IMR-90 (cell line): ENCODE data around the gene GTF2F2. TPM values are rescaled to one million over a fixed set of nuclear protein-coding genes. Genes with fewer than 3 reads are reported as not detected.

Source experiments
- ATAC-seq: fragments of 200-7000 bp; cut with Tn5 transposase; 2 replicates; pipeline ENCODE4 v1.9.1; 2020; ENCODE audit warnings: low read depth, mild to moderate bottlenecking, moderate library complexity
- BruUV-seq: library from RNA; stranded (reverse); fragments of 400-500 nt; replicated peaks from 2 replicates; lab custom pipeline; 2021; lab: Mats Ljungman, UMichigan
- CTCF ChIA-PET: fragments of 300-600 bp; formaldehyde crosslinking; extraction: SDS; loops from one replicate; lab custom pipeline; 2021; ENCODE audit warnings: antibody characterized with exemption; lab: Yijun Ruan, JAX
- POLR2A ChIA-PET: fragments of 300-600 bp; sonication (Branson Sonifier 250); formaldehyde crosslinking; loops from one replicate; lab custom pipeline; 2022; ENCODE audit warnings: antibody characterized with exemption; ENCODE audit not compliant: unreplicated experiment; lab: Charles Lee
- DNase-seq: peaks from one replicate; pipeline ENCODE4 v3.0.0; 2013
- H2AFZ ChIP-seq: replicated peaks from 2 replicates; pipeline ENCODE3; 2013; ENCODE audit warnings: low read length, mild to moderate bottlenecking; ENCODE audit not compliant: poor library complexity
- H2AK5ac ChIP-seq: 2 replicates; pipeline ENCODE4 v1.6.1; 2013; ENCODE audit warnings: low read depth, low read length, inconsistent platforms
- H2AK9ac ChIP-seq: replicated peaks from 2 replicates; pipeline ENCODE3; 2013; ENCODE audit warnings: mild to moderate bottlenecking, low read depth, low read length, moderate library complexity; ENCODE audit not compliant: poor library complexity
- H2BK120ac ChIP-seq: 2 replicates; pipeline ENCODE4 v1.6.1; 2013; ENCODE audit warnings: low read depth, low read length, inconsistent platforms
- H2BK15ac ChIP-seq: 3 replicates; pipeline ENCODE4 v1.6.1; 2013; ENCODE audit warnings: low read depth, low read length, inconsistent platforms
- H2BK20ac ChIP-seq: 2 replicates; pipeline ENCODE4 v1.6.1; 2013; ENCODE audit warnings: low read depth, mild to moderate bottlenecking, inconsistent platforms, low read length, moderate library complexity
- H2BK5ac ChIP-seq: 2 replicates; pipeline ENCODE4 v1.6.1; 2013; ENCODE audit warnings: mild to moderate bottlenecking, low read depth, low read length, inconsistent platforms; ENCODE audit not compliant: poor library complexity, severe bottlenecking
- H3K14ac ChIP-seq: replicated peaks from 2 replicates; pipeline ENCODE4 v1.6.1; 2013; ENCODE audit warnings: low read depth, low read length, inconsistent platforms
- H3K18ac ChIP-seq: 2 replicates; pipeline ENCODE4 v1.6.1; 2013; ENCODE audit warnings: low read depth, low read length, control low read depth
- H3K23ac ChIP-seq: 2 replicates; pipeline ENCODE4 v1.6.1; 2013; ENCODE audit warnings: low read depth, low read length, inconsistent platforms
- H3K27ac ChIP-seq: 2 replicates; pipeline ENCODE4 v1.5.1; 2013; ENCODE audit warnings: mild to moderate bottlenecking, control low read depth, low read length; ENCODE audit not compliant: insufficient read depth
- H3K27me3 ChIP-seq: 2 replicates; pipeline ENCODE4 v1.6.1; 2013; ENCODE audit warnings: low read length; ENCODE audit not compliant: control insufficient read depth, insufficient read depth
- H3K36me3 ChIP-seq: 2 replicates; pipeline ENCODE4 v1.6.1; 2013; ENCODE audit warnings: low read length, mixed read lengths; ENCODE audit not compliant: control insufficient read depth, insufficient read depth
- H3K4ac ChIP-seq: 2 replicates; pipeline ENCODE4 v1.6.1; 2013; ENCODE audit warnings: low read depth, low read length, inconsistent platforms
- H3K4me1 ChIP-seq: 2 replicates; pipeline ENCODE4 v1.6.1; 2013; ENCODE audit warnings: low read length, mixed read lengths; ENCODE audit not compliant: control insufficient read depth, insufficient read depth
- H3K4me2 ChIP-seq: 2 replicates; pipeline ENCODE4 v1.6.1; 2013; ENCODE audit warnings: low read depth, mild to moderate bottlenecking, control low read depth, low read length, moderate library complexity
- H3K4me3 ChIP-seq: 2 replicates; pipeline ENCODE4 v1.5.1; 2013; ENCODE audit warnings: low read depth, mild to moderate bottlenecking, control low read depth, low read length, moderate library complexity; ENCODE audit not compliant: insufficient read depth
- H3K56ac ChIP-seq: 2 replicates; pipeline ENCODE4 v1.6.1; 2013; ENCODE audit warnings: low read length, inconsistent platforms; ENCODE audit not compliant: insufficient read depth; ENCODE audit errors: extremely low read depth
- H3K79me1 ChIP-seq, 2 experiments: 2 replicates each; pipeline ENCODE4 v1.6.1; 2013; ENCODE audit warnings: low read length in 2 of 2, inconsistent platforms in 1 of 2, low read depth in 1 of 2
- H3K9ac ChIP-seq: 2 replicates; pipeline ENCODE4 v1.6.1; 2013; ENCODE audit warnings: low read depth, low read length, control low read depth
- H3K9me1 ChIP-seq: 2 replicates; pipeline ENCODE4 v1.6.1; 2013; ENCODE audit warnings: low read length, inconsistent platforms; ENCODE audit not compliant: insufficient read depth
- H3K9me3 ChIP-seq: 2 replicates; pipeline ENCODE4 v1.6.1; 2013; ENCODE audit warnings: low read length; ENCODE audit not compliant: control insufficient read depth, insufficient read depth
- H4K20me1 ChIP-seq: 2 replicates; pipeline ENCODE4 v1.6.1; 2013; ENCODE audit warnings: low read length, inconsistent platforms; ENCODE audit not compliant: insufficient read depth
- H4K5ac ChIP-seq: 2 replicates; pipeline ENCODE4 v1.6.1; 2013; ENCODE audit warnings: mild to moderate bottlenecking, low read depth, low read length, control low read depth
- H4K8ac ChIP-seq, 2 experiments: 2 replicates each; pipeline ENCODE4 v1.6.1; 2013; ENCODE audit warnings: low read depth in 2 of 2, low read length in 2 of 2, control low read depth in 1 of 2, inconsistent platforms in 1 of 2
- H4K91ac ChIP-seq: 2 replicates; pipeline ENCODE4 v1.6.1; 2013; ENCODE audit warnings: low read depth, low read length, inconsistent platforms; ENCODE audit not compliant: insufficient read depth
- BHLHE40 ChIP-seq: fragments of 150-350 bp; IDR thresholded peaks from 2 replicates; pipeline ENCODE4 v1.6.1; 2016; ENCODE audit warnings: mild to moderate bottlenecking, low read depth, low read length
- CEBPB ChIP-seq: IDR thresholded peaks from 2 replicates; pipeline ENCODE4 v1.6.1; 2012; ENCODE audit warnings: low read depth, low read length, improper control_type of control experiment
- CHD1 ChIP-seq: IDR thresholded peaks from 2 replicates; pipeline ENCODE4 v1.6.1; 2012; ENCODE audit warnings: low read depth, low read length, improper control_type of control experiment
- ELK1 ChIP-seq: fragments of 150-350 bp; IDR thresholded peaks from 2 replicates; pipeline ENCODE4 v1.6.1; 2016; ENCODE audit warnings: low read depth, mild to moderate bottlenecking, low read length, moderate library complexity, borderline replicate concordance
- FOS ChIP-seq: fragments of 150-350 bp; IDR thresholded peaks from 2 replicates; pipeline ENCODE4 v1.6.1; 2016; ENCODE audit warnings: low read depth, low read length
- MAFK ChIP-seq: IDR thresholded peaks from 2 replicates; pipeline ENCODE4 v1.6.1; 2012; ENCODE audit warnings: low read depth, low read length, improper control_type of control experiment
- MAZ ChIP-seq: IDR thresholded peaks from 2 replicates; pipeline ENCODE4 v1.6.1; 2012; ENCODE audit warnings: low read depth, mild to moderate bottlenecking, low read length, improper control_type of control experiment, moderate library complexity, borderline replicate concordance
- MXI1 ChIP-seq: IDR thresholded peaks from 2 replicates; pipeline ENCODE4 v1.6.1; 2012; ENCODE audit warnings: low read depth, mild to moderate bottlenecking, low read length, moderate library complexity, borderline replicate concordance
- NFE2L2 ChIP-seq: fragments of 150-350 bp; IDR thresholded peaks from 2 replicates; pipeline ENCODE4 v1.6.1; 2016; ENCODE audit warnings: low read depth, mild to moderate bottlenecking, low read length
- POLR2A ChIP-seq: IDR thresholded peaks from 2 replicates; pipeline ENCODE4 v1.6.1; 2012; ENCODE audit warnings: mild to moderate bottlenecking, low read depth, low read length
- RAD21 ChIP-seq: IDR thresholded peaks from 2 replicates; pipeline ENCODE4 v1.6.1; 2012; ENCODE audit warnings: low read length, improper control_type of control experiment
- RCOR1 ChIP-seq: IDR thresholded peaks from 2 replicates; pipeline ENCODE4 v1.6.1; 2012; ENCODE audit warnings: mild to moderate bottlenecking, low read length, improper control_type of control experiment; ENCODE audit not compliant: insufficient replicate concordance
- RFX5 ChIP-seq: IDR thresholded peaks from 2 replicates; pipeline ENCODE4 v1.8.0; 2012; ENCODE audit warnings: low read depth, mild to moderate bottlenecking, low read length, moderate library complexity
- USF2 ChIP-seq: fragments of 150-350 bp; IDR thresholded peaks from 2 replicates; pipeline ENCODE4 v1.6.1; 2017; ENCODE audit warnings: mild to moderate bottlenecking, antibody characterized with exemption, low read length, low read depth
- WGBS, 2 experiments: methylation state at CpG; one replicate each; pipeline versions ENCODE4 v1.1.5 to v1.1.7; 2013; ENCODE audit warnings: missing lambda C conversion rate in 2 of 2; ENCODE audit not compliant: insufficient read length in 1 of 2; ENCODE audit errors: extremely low coverage in 2 of 2; 5-methylcytosine and 5-hydroxymethylcytosine counted together
- dilution Hi-C: fragments of 300-500 bp; cut with HindIII; formaldehyde crosslinking; loops from one replicate; pipeline ENCODE4 v1.14.3; 2018; ENCODE audit warnings: low sequenced_read_pairs; ENCODE audit not compliant: unreplicated experiment
- in situ Hi-C: fragments of 300-500 bp; cut with MboI; formaldehyde crosslinking; loops from 3 replicates; pipeline ENCODE4 v1.14.3; 2019; ENCODE audit warnings: low sequenced_read_pairs, inconsistent platforms, mixed read lengths
- intact Hi-C: fragments of 100-400 bp; cut with micrococcal nuclease; formaldehyde crosslinking; loops from 2 replicates; pipeline ENCODE4 v1.10.0; 2022
- polyA plus RNA-seq, 3 experiments: library from polyadenylated mRNA; depleted of rRNA; stranded (reverse); fragments of >200 nt; gene quantifications; 2 replicates each; pipeline ENCODE4 v1.2.3, GENCODE V29; 2012; ENCODE audit warnings: low replicate concordance in 1 of 3
- total RNA-seq: library from RNA; depleted of rRNA; stranded (reverse); fragments of >200 nt; gene quantifications from 2 replicates; pipeline ENCODE4 v1.2.3, GENCODE V29; 2012

GTF2F2 gene
- total and polyA plus RNA-seq, 2 of the 4 experiments (the other 2 are of a cell fraction), result 16.5 to 21.0 TPM

- no peak for TF ChIP-seq POLR2A
These were observed 200.7 kb downstream of the GTF2F2 start (continued) for GRCh38 chr13:45320876-45321629.

GRCh38 chr13:45325806-45326205 is 205.5 kb downstream of the GTF2F2 start:
- no CpG with 5 or more reads among the region's 4 CpGs for WGBS, 2 experiments
- Histone ChIP-seq H2BK15ac (no peak overlapping the region; the same call in 2 of the 3 replicates), H3K9ac (0 out of 2 replicates have a peak overlapping the region, but pooled peaks have one; percentile 30), H2AK5ac (peak overlapping the region; percentile 72), H3K27me3 (no peaks in the 10 kb centered on the region), H3K18ac (peak overlapping the region; percentile 92), H3K79me1 (peaks cover 0 to 20% of the 10 kb centered on the region in 2 experiments; a peak in 2 of 4 replicates), H2BK120ac (peak overlapping the region; percentile 95), H2AK9ac (no peak overlapping the region), H3K4ac (peak overlapping the region; percentile 90), H2BK5ac (peak overlapping the region; percentile 95), H3K9me3 (no peaks in the 10 kb centered on the region), H4K5ac (peak overlapping the region; percentile 75; the same call in 1 of the 2 replicates), H3K4me3 (no peak overlapping the region), H3K4me1 (peaks cover 15% of the 10 kb centered on the region), H3K9me1 (peaks cover 17% of the 10 kb centered on the region), H4K91ac (peak overlapping the region; percentile 68), H2BK20ac (peak overlapping the region; percentile 92), H3K4me2 (peak overlapping the region; percentile 48; the same call in 1 of the 2 replicates), H4K8ac (peak overlapping the region in 1 of 2 experiments; percentile 92; a peak in 2 of 4 replicates), H3K14ac (peak overlapping the region; percentile 81), H2AFZ (peak overlapping the region; percentile 79), H4K20me1 (peaks cover 9% of the 10 kb centered on the region), H3K27ac (peak overlapping the region; percentile 90), H3K56ac (peak overlapping the region; percentile 52; the same call in 1 of the 2 replicates), H3K23ac (peak overlapping the region; percentile 88), H3K36me3 (no peaks in the 10 kb centered on the region)
- ATAC-seq (peak; percentile 78), DNase-seq (peak; percentile 97)
- no TSS peak for BruUV-seq
- dilution Hi-C loops, result no loop called here
- ChIA-PET POLR2A (interaction anchor here (1.0 kb wide), 1 partner anchor 12 kb away, joined by 5 read pairs; no protein-coding TSS in a partner anchor), CTCF (interaction anchor here (1.2 kb wide), 1 partner anchor 19 kb away, joined by 3 read pairs; no protein-coding TSS in a partner anchor)
- in situ Hi-C loops, result no loop called here
- intact Hi-C loops, result no loop called here
- TF ChIP-seq NFE2L2 (no peak), FOS (peak; percentile 80), POLR2A (0 out of 2 replicates have a peak, but pooled peaks have one; percentile 45), MAZ (no peak), RCOR1 (peak; percentile 94), RFX5 (no peak), CHD1 (no peak), RAD21 (0 out of 2 replicates have a peak, but pooled peaks have one; percentile 14), BHLHE40 (0 out of 2 replicates have a peak, but pooled peaks have one; percentile 17), USF2 (no peak), MXI1 (peak; percentile 84), CEBPB (peak; percentile 27; the same call in 1 of the 2 replicates), MAFK (peak; percentile 40), ELK1 (no peak)
